Left cardiac atrium (tissue), 4 donors: ENCODE measurements around the gene PIF1. TPM values are rescaled to one million over a fixed set of nuclear protein-coding genes. Genes with fewer than 3 reads are reported as not detected.

Source experiments
- ATAC-seq, 2 donors: fragments of 200-7000 bp; cut with Tn5 transposase; one replicate each; pipeline ENCODE4 v1.9.1; 2020; ENCODE audit warnings: mild to moderate bottlenecking in 2 of 2, moderate library complexity in 2 of 2
- DNase-seq: peaks from one replicate; pipeline ENCODE4 v3.0.0-alpha.2; 2020
- intact Hi-C, 2 donors: fragments of 100-400 bp; cut with DNase I; formaldehyde crosslinking; loops; one replicate each; pipeline versions ENCODE4 v1.14.1 to v1.15.1; 2022 to 2023
- total RNA-seq, 2 donors: library from RNA; stranded (reverse); fragmentation: NEBNext Ultra II Directional; extraction: Animal tissue kit (Norgen Biotek cat#: 25700); gene quantifications; one replicate each; pipeline ENCODE4 v1.2.1, GENCODE V29; 2021
- donor health status: DM: no; HTN: yes; CAD: no.
- donor health status: DM: no; HTN: yes; CAD: no; lungs with severe emphysema.
- donor health status: DM: yes; HTN: yes; CAD: no.
- donor health status: Dilated cardiomyopathy.

PIF1 gene
- total RNA-seq, 2 donors from 2014 or later: 0.47 to 0.94 TPM

DNA sequence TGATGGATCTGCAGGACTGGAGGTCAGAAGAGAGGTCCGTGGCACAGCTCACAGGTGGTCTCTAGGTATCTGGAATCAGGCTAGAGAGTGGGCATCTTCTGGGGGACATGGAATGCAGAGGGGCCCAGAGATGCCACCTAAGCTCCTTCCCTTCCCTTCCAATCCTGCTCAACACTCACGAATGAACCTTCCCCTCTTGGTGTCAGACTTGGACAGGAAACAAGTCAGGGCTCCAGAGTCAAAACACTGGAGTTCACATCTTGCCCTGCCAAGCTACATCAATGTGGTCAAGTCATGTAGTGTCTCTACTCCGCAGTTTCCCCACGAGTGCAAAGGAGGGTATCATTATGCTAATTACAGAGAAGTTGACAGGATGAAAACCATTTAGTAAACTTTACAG is 34.0 kb downstream of the PIF1 start:
- intact Hi-C loops: no loop called here
- peak in 1 of 2 donors; percentile 38 for ATAC-seq
- no peak for DNase-seq

DNA sequence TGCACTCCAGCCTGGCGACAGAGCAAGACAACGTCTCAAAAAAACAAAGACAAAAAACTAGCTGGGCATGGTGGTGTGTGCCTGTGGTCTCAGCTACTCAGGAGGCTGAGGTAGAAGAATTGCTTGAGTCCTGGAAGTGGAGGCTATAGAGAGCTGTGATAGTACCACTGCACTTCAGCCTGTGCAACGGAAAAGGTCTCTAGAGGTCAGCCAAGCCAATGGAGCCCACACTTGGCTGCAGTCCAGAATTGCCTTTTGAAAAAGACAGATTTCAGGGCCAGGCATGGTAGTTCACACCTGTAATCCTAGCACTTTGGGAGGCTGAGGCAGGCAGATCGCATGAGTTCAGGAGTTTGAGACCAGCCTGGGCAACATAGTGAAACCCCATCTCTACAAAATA is 41.7 kb downstream of the PIF1 start:
- DNase-seq: no peak
- intact Hi-C loops: loop anchor here in 1 of 2 donors (5.0 kb wide), 1 partner anchor 36 kb away; no protein-coding TSS in a partner anchor
- no peak for ATAC-seq

DNA sequence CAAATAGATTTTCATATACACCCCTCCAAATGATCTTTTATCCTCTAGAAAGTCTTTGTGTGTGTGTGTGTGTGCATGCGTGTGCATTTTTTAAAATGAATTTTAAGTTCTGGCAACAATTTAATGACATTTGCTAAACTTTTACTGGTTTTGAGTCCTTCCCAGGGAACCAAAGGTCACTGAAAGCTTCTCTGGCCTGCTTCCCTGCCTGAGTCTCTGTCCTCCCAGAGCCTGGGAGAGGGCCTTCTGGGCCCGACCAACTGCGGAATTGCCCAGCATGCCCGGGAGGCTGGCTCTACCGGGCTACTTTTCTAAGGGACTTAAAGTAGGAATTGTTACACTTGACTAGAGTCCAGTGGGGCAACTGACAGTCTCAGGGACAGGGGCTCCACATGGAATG is 42.7 kb downstream of the PIF1 start:
- intact Hi-C loops: loop anchor here in 1 of 2 donors (5.0 kb wide), 1 partner anchor 35 kb away; no protein-coding TSS in a partner anchor
- peak in 1 of 2 donors; percentile 63 for ATAC-seq
- DNase-seq: no peak

- intact Hi-C loops: loop anchor here in 1 of 2 donors (5.0 kb wide), 1 partner anchor 34 kb away; no protein-coding TSS in a partner anchor
- DNase-seq (no peak), ATAC-seq (no peak)
Measured at GRCh38 chr15:64781299-64781698, 44.1 kb downstream of the PIF1 start.

- ATAC-seq (no peak), DNase-seq (no peak)
- intact Hi-C loops: loop anchor here in 1 of 2 donors (5.0 kb wide), 1 partner anchor 33 kb away; no protein-coding TSS in a partner anchor
Measured at GRCh38 chr15:64780600-64781156, 44.8 kb downstream of the PIF1 start.

DNA sequence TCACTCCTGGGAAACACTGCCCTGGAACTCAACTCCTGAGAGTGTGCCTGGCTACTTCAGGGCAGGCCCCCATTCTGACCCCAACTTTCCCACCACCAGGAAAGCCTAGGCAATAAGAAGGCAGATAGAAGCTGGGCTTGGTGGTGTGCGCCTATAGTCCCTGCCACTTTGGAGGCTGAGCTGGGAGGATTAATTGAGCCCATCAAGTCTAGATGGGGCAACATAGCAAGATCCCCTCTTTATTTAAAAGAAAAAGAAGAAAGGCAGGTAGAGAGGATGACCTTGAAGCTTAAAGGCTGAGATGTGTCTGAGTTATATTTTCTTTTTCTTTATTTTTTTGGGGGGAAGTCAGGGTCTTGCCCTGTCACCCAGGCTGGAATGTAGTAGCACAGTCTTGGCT is 45.8 kb downstream of the PIF1 start:
- intact Hi-C loops: loop anchor here in 1 of 2 donors (5.0 kb wide), 1 partner anchor 32 kb away; no protein-coding TSS in a partner anchor
- ATAC-seq (no peak), DNase-seq (no peak)

GRCh38 chr15:64779024-64779423 is 46.4 kb downstream of the PIF1 start:
- intact Hi-C loops: no loop called here
- no peak for DNase-seq
- no peak for ATAC-seq

- intact Hi-C loops: no loop called here
- peak in 1 of 2 donors; percentile 4 for ATAC-seq
- DNase-seq: no peak
Measured at GRCh38 chr15:64776402-64776786, 49.1 kb downstream of the PIF1 start.

GRCh38 chr15:64775551-64776401 is 49.7 kb downstream of the PIF1 start, which contains the start of gene RBPMS2:
Gene RBPMS2 (minus strand): TSS chr15:64775589. CDS start chr15:64775319, 270 bp downstream.
- ATAC-seq (peak; percentile 66 to 80), DNase-seq (peak; percentile 49)
- intact Hi-C loops: no loop called here

GRCh38 chr15:64774629-64775493 is 50.6 kb downstream of the PIF1 start:
- ATAC-seq: peak; percentile 58 to 63
- peak; percentile 56 for DNase-seq
- intact Hi-C loops: no loop called here

GRCh38 chr15:64774037-64774628 is 51.3 kb downstream of the PIF1 start:
- ATAC-seq (peak; percentile 25 to 40), DNase-seq (no peak)
- intact Hi-C loops: no loop called here

DNA sequence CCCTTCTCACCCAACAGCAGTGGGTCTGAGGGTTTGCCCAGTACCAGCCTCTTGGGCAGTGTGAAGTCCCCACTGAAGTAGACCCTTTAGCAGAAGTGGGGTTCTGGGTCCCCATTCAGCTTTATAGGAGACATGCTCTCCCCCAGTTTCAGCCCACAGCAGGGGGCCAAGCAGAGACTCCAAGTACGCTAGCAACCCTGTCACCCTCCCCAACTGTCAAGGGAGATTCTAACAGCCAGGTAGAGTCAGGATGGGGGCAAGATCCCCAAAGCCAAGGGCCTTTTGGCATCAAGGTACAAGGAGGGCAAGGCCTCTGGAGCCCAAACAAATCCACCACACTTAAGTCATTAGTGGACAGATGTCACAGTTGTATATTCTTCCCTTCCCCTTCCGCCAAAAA is 51.8 kb downstream of the PIF1 start:
- no peak for DNase-seq
- intact Hi-C loops: no loop called here
- ATAC-seq: no peak

- ATAC-seq (no peak), DNase-seq (no peak)
- intact Hi-C loops: no loop called here
Measured at GRCh38 chr15:64772964-64773363, 52.5 kb downstream of the PIF1 start.

DNA sequence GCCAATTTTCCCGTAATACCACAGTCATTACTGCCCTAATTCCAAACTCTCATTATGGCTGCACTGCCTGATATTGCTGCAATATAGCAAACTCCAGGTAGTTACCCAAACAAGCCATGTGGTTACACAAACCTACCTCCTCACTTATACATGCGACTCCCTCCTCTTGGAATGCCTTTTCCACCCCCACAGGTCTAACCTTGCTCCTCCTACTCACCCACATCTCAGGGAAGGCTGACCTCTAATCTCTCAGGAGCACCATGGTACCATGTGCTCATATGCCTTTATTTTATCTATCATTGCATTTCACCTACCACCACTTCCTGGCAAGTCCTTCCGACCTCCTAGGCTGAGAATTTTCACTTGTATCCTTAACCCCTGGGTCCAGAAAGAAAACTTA is 53.0 kb downstream of the PIF1 start:
- no peak for DNase-seq
- intact Hi-C loops: no loop called here
- no peak for ATAC-seq

- ATAC-seq (no peak), DNase-seq (no peak)
- intact Hi-C loops: no loop called here
Measured at GRCh38 chr15:64770626-64771025, 54.8 kb downstream of the PIF1 start.

DNA sequence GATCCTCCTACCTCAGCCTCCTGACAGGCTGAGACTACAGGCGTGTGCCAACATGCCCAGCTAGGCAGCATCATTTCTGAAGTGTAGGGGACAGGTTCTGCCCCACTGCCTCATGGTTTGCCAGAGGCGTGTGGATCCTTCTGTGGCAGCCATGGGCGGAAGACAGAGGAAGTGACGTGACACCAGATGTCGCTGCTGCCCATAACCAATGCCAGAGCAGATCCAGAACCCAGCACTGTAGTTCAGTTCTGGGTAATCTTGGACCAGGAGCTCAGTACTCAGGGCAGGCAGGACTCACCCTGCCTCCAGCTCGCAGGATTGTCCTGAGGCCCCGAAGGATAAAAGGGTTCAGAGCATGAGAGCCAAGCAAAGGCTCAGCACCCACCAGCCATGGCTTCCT is 58.2 kb downstream of the PIF1 start:
- no peak for ATAC-seq
- no peak for DNase-seq

GRCh38 chr15:64766058-64766457 is 59.4 kb downstream of the PIF1 start:
- intact Hi-C loops: no loop called here
- DNase-seq (no peak), ATAC-seq (peak in 1 of 2 donors; percentile 61)

More for the DNA sequence above, 58.2 kb downstream of the PIF1 start:
- intact Hi-C loops: no loop called here
